DLD1 (cell line): ENCODE results near the gene FAM43A.

Experiments used
- in situ Hi-C: cut with HindIII; loops from 2 replicates; pipeline ENCODE4 v1.10.0; 2017; ENCODE audit warnings: low sequenced_read_pairs

The FAM43A gene

GRCh38 chr3:194705761-194706160, 20.1 kb downstream of the FAM43A start:
- in situ Hi-C loops, result no loop called here

DNA sequence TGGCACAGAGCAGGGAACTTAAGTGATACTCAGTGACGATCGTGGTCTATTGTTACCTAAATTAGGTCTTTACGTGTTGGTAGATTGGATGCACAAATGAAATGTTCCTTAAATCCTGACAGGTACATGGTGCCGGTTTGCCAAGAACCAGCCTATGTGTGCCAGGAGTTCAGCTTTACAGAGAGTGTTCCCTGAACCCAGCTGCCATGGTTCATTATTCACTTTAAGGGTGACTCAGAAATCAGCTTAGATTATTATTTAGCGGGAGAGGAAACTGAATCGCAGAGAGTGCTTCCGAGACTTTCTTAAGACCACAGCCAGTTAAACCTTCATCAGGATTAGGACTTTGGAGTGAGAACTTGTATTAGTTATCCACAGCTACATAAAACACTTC, 21.5 kb downstream of the FAM43A start:
- in situ Hi-C loops, result no loop called here

DNA sequence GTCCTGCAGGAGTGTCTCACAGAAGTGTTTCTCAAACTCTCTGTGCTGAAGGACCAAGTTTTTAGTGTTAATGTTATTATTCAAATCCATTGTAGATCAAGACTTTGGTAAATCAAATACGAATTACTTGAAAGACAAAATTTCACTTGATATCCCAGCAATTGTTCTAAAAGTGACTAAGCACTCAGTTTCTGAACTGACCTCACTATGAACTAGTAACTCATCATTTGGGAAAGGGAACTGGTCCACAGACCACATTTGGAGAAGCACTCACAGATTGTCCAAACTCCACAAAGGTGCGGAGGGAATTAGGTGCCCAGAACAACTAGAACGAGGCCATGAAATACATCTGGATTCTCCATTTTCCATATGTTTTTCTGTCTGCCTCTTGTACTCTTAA, 25.6 kb downstream of the FAM43A start:
- in situ Hi-C loops, result loop anchor here (10.0 kb wide), 1 partner anchor 254 kb away; no protein-coding TSS in a partner anchor

- in situ Hi-C loops, result loop anchor here (10.0 kb wide), 1 partner anchor 253 kb away; no protein-coding TSS in a partner anchor
These were observed 26.2 kb downstream of the FAM43A start for GRCh38 chr3:194711913-194712312.

DNA sequence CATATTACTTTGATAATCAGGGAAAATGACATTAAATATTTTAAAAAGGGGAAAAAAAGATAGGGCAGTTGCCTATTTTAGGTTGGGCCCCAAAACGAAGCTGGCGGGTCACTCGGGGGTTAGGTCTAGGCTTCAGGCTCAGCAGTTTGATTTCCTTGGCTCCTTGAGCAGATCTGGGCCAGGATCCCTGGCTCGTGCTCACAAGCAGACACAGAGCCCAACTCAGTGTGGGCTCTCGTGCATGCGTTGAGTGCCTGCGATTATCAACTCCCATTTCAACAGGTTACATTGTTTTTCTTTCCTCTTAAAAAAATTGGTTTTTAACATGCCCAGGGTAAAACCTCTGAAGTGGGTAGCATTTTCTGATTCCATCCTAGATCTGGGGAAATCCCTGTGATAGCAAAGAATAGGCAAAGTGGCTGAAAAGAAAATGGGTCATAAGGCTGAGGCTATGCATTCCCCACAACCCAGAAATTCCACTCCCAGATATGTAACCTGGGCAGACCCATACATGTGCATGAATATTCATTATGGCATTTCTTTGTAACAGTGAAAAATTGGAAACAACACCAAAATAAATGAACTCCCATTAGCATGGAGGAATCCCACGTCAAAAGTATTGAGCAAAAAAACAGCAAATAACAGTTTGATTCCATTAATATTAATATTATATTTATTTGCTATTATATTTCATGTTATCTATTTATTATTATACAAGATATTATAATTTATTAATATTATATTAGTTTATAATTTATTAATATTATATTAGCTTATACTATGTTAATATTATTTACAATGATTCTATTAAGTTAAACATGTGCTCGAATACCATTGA, 27.8 kb downstream of the FAM43A start:
- in situ Hi-C loops, result loop anchor here (10.0 kb wide), 1 partner anchor 251 kb away; no protein-coding TSS in a partner anchor

DNA sequence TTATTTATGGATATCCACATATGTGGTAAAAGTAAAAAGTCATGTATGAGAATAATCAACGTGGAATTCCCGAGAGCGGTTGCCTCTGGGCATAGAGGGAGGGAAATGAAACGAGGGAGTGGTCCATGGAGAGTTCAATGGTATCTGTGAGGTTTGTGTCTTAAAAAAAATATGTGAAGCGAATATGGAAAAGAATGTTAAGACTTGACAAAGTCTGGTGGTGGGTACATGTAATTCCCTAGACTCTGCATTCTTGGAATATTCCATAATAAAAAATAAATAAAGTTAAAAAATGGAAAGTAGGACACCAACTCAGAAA, 28.4 kb downstream of the FAM43A start:
- in situ Hi-C loops, result loop anchor here (10.0 kb wide), 1 partner anchor 251 kb away; no protein-coding TSS in a partner anchor

DNA sequence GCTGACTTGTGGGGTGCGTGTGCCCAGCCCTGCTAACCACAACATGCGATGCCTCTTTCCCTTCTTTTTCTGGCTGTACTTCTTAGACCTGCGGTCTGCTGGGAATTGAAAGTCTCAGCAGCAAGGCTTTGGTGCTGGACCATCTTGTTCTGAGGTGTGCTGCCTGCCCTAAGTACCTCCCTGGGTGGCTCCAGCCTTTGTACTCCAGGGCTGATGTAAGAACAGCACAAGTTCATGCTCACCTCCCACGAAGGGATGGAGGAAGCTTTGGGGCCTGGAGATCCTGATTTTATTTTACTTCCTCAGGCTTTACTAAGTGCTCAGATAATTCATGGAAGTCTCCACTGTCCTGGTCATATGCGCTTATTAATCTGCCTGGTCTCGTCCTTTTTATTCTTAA, 28.9 kb downstream of the FAM43A start:
- in situ Hi-C loops, result loop anchor here (10.0 kb wide), 1 partner anchor 250 kb away; no protein-coding TSS in a partner anchor

- in situ Hi-C loops, result loop anchor here (10.0 kb wide), 1 partner anchor 250 kb away; no protein-coding TSS in a partner anchor
These were observed 29.5 kb downstream of the FAM43A start for GRCh38 chr3:194715022-194715800.

DNA sequence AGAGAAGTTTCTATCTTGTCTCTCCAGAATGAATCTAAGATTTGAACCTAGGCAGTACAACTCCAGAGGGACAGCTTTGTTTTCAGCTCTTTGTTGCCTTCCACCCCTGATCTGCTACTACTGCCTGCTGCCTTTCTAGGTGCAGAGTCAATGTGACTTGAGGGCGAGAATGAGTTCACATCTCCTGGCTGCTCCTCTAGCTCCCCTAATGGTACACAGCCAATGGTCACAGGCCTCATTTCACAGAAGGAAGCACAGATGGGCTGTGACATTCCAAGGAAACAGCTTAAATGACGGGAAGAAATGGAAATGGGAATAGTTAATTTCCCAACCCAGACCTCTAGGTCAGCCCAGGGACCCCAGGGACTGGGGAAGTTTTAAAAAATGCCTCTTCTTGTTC, 32.4 kb downstream of the FAM43A start:
- in situ Hi-C loops, result loop anchor here (10.0 kb wide), 1 partner anchor 247 kb away; no protein-coding TSS in a partner anchor

GRCh38 chr3:194720048-194720447, 34.4 kb downstream of the FAM43A start:
- in situ Hi-C loops, result no loop called here

- in situ Hi-C loops, result no loop called here
These were observed 38.3 kb downstream of the FAM43A start for GRCh38 chr3:194723846-194724618.

- in situ Hi-C loops, result no loop called here
These were observed 39.7 kb downstream of the FAM43A start for GRCh38 chr3:194725346-194725745.

DNA sequence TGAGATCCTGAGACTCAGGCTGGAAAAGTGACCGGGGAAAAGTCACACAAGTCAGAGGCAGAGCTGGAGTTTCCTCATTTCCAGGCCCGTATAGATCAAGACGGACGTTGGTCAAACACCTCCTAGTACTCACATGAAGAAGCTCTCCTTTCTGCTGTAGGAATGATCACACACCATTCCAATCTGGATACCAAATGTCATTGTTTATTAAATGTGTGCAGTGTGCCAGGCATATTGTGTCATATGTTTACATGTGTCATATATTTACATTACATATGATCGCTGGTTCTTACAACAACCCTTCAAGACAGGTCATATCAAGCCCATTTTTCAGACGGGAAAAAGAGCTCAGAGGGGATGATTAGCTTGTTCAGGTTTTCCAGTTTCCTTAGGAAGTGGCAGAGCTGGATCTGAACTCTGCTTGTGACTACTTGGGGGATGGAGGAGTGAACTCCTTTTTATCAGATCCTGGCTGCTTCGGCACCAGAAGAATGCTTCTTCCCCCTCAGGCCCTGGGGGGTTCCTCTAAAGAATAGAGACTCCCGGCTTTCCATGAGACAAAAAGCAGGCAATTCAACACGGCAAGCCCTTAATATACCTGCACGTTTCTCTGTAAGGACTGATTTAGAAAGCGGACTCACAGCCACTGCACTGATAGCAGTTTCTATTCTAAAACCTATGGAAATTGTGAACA, 41.9 kb downstream of the FAM43A start:
- in situ Hi-C loops, result no loop called here

DNA sequence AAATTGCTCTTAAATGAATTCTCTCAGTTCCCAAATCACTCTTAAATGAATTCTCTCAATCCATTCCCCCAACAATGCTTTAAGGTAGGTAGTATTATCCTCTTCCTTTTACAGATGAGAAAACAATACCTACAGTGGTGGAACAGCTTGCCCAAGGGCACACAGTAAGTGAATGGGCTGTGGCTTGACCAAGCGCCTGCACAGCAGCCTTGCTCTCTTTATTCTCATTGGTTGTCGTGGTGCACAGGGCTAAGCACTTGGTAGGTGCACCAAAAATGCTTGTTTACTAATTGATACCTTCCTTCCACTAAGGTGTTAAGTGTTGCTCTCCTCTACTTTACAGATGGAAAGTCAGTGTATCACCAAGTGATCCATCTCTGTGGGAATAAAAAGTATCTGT, 43.3 kb downstream of the FAM43A start:
- in situ Hi-C loops, result no loop called here

GRCh38 chr3:194730365-194730764, 44.7 kb downstream of the FAM43A start:
- in situ Hi-C loops, result no loop called here

GRCh38 chr3:194731506-194732073, 45.9 kb downstream of the FAM43A start:
- in situ Hi-C loops, result no loop called here

DNA sequence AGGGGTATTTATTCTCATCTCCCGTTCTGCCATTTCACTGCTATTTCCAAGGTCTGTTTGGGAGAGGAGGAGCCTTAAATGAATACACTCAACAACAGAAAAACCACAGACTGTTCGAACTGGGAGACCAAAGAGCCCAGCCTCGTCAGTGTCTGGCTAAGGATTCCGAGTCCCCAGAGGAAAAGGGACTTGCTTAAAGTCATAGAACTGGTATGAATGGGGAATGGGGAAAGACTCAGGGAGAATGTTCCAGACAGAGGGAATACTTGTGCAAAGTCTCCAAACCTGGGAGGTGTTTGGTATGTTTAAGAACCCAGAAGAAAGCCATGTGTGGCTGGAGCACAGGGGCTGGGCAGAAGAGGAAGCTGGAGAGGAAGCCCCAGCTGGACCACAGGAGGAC, 46.9 kb downstream of the FAM43A start:
- in situ Hi-C loops, result no loop called here

GRCh38 chr3:194736277-194736895, 50.7 kb downstream of the FAM43A start:
- in situ Hi-C loops, result no loop called here

DNA sequence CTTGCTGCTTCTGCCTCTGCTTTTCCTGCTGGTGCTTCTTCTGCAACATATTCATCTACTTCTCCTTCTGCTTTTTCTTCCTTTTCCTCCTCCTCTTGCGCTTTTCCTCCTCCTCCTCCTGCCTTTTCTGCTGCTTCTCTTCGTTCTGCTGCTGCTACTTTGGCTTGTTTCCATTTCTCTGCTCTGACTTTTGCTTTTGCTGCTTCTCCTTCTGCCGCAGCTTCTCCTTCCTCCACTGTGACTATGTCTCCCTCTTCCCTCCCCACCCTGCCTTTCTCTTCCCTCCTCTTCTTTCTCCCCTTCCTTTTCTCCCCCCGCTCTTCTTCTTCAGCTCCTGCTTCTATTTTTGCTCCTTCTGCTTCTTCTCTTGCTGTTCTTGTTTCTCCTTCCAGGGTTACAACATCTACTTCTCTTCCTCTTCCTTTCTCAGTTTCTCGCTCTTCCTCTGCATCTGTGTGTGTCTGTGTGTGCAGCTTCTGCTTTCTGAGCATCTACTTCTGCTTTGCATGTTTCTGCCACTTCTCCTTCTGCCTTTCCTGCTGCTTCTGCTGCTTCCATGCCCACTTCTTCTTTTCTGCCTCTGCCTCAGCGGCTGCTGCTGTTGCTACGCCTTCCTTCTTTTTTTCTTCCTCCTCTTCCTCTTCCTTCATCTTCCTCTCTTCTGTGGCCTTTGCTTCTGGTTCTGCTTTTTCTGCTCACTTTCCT, 51.4 kb downstream of the FAM43A start:
- in situ Hi-C loops, result no loop called here
